Mesenchymal stem cell (in vitro differentiated cells and primary cell): ENCODE measurements around the gene RAB7A.
A peak's percentile ranks its signal among the peaks of the same experiment; 100 is the strongest.

Experiments used
- DNase-seq: peaks from one replicate; pipeline ENCODE4 v3.0.0-alpha.2; 2013
- H2AFZ ChIP-seq: one replicate; pipeline ENCODE4 v1.6.1; 2013; ENCODE audit warnings: low read depth, mild to moderate bottlenecking, control low read depth, inconsistent platforms, low read length, moderate library complexity
- H2AK5ac ChIP-seq: 2 replicates; pipeline ENCODE4 v1.6.1; 2013; ENCODE audit warnings: low read length, moderate library complexity, mild to moderate bottlenecking, inconsistent platforms; ENCODE audit not compliant: severe bottlenecking
- H2BK120ac ChIP-seq: one replicate; pipeline ENCODE4 v1.6.1; 2013; ENCODE audit warnings: low read depth, mild to moderate bottlenecking, inconsistent platforms, low read length, moderate library complexity
- H2BK12ac ChIP-seq, 2 experiments: one replicate each; pipeline ENCODE4 v1.6.1; 2013; ENCODE audit warnings: inconsistent platforms in 2 of 2, low read length in 2 of 2, mild to moderate bottlenecking in 2 of 2, moderate library complexity in 2 of 2, control low read depth in 1 of 2
- H2BK15ac ChIP-seq: one replicate; pipeline ENCODE4 v1.6.1; 2013; ENCODE audit warnings: mild to moderate bottlenecking, low read depth, inconsistent platforms; ENCODE audit not compliant: poor library complexity, severe bottlenecking
- H2BK5ac ChIP-seq: 2 replicates; pipeline ENCODE4 v1.6.1; 2013; ENCODE audit warnings: low read depth, mild to moderate bottlenecking, low read length, control low read depth, inconsistent platforms; ENCODE audit not compliant: poor library complexity, severe bottlenecking
- H3K14ac ChIP-seq, 2 experiments: one replicate each; pipeline ENCODE4 v1.6.1; 2013; ENCODE audit warnings: inconsistent platforms in 2 of 2, low read length in 2 of 2, control low read depth in 1 of 2, mild to moderate bottlenecking in 1 of 2, moderate library complexity in 1 of 2
- H3K18ac ChIP-seq, 2 experiments: one replicate each; pipeline ENCODE4 v1.6.1; 2013; ENCODE audit warnings: inconsistent platforms in 2 of 2, low read length in 2 of 2, control low read depth in 1 of 2, low read depth in 1 of 2, mild to moderate bottlenecking in 1 of 2
- H3K23ac ChIP-seq, 2 experiments: one replicate each; pipeline ENCODE4 v1.6.1; 2013; ENCODE audit warnings: inconsistent platforms in 2 of 2, low read length in 2 of 2, mild to moderate bottlenecking in 2 of 2, moderate library complexity in 2 of 2, control low read depth in 1 of 2
- H3K27ac ChIP-seq: 2 replicates; pipeline ENCODE4 v1.5.1; 2013; ENCODE audit warnings: mild to moderate bottlenecking, moderate library complexity, low read length, control low read depth, inconsistent platforms; ENCODE audit not compliant: poor library complexity, severe bottlenecking
- H3K27me3 ChIP-seq, 2 experiments: 2 replicates each; pipeline versions ENCODE4 v1.6.1 to v1.7.0; 2013; ENCODE audit warnings: low read length in 2 of 2, mild to moderate bottlenecking in 2 of 2, moderate library complexity in 2 of 2, control low read depth in 1 of 2, inconsistent platforms in 1 of 2; ENCODE audit not compliant: control insufficient read depth in 1 of 2, insufficient read depth in 1 of 2
- H3K36me3 ChIP-seq, 2 experiments: 2 replicates each; pipeline versions ENCODE4 v1.6.1 to v1.7.0; 2013; ENCODE audit warnings: low read length in 2 of 2, control low read depth in 1 of 2, inconsistent platforms in 1 of 2, low read depth in 1 of 2, mild to moderate bottlenecking in 1 of 2; ENCODE audit not compliant: insufficient read depth in 2 of 2, control insufficient read depth in 1 of 2
- H3K4ac ChIP-seq, 2 experiments: one replicate each; pipeline ENCODE4 v1.6.1; 2013; ENCODE audit warnings: inconsistent platforms in 2 of 2, low read length in 2 of 2, mild to moderate bottlenecking in 2 of 2, moderate library complexity in 2 of 2, control low read depth in 1 of 2, low read depth in 1 of 2
- H3K4me1 ChIP-seq: 2 replicates; pipeline ENCODE4 v1.6.1; 2013; ENCODE audit warnings: low read depth, low read length, control low read depth; ENCODE audit not compliant: control insufficient read depth, insufficient read depth
- H3K4me2 ChIP-seq: 2 replicates; pipeline ENCODE4 v1.6.1; 2013; ENCODE audit warnings: low read length, mild to moderate bottlenecking, inconsistent platforms; ENCODE audit not compliant: poor library complexity, severe bottlenecking
- H3K4me3 ChIP-seq, 2 experiments: 2 replicates each; pipeline versions ENCODE4 v1.5.1 to v1.7.0; 2013; ENCODE audit warnings: low read length in 2 of 2, mild to moderate bottlenecking in 2 of 2, control low read depth in 1 of 2, low read depth in 1 of 2; ENCODE audit not compliant: insufficient read depth in 1 of 2
- H3K79me1 ChIP-seq: replicated peaks from 2 replicates; pipeline ENCODE4 v1.6.1; 2013; ENCODE audit warnings: mild to moderate bottlenecking, control low read depth, low read length, inconsistent platforms; ENCODE audit not compliant: poor library complexity, severe bottlenecking
- H3K9ac ChIP-seq: 2 replicates; pipeline ENCODE4 v1.7.0; 2013; ENCODE audit warnings: mild to moderate bottlenecking, low read length, moderate library complexity
- H3K9me3 ChIP-seq: 2 replicates; pipeline ENCODE4 v1.7.0; 2013; ENCODE audit warnings: mild to moderate bottlenecking, low read length; ENCODE audit not compliant: control insufficient read depth
- H4K8ac ChIP-seq: one replicate; pipeline ENCODE4 v1.6.1; 2013; ENCODE audit warnings: inconsistent platforms, mild to moderate bottlenecking, low read length, moderate library complexity
- H4K91ac ChIP-seq: one replicate; pipeline ENCODE4 v1.6.1; 2013; ENCODE audit warnings: mild to moderate bottlenecking, low read length, inconsistent platforms
- WGBS: methylation state at CpG from one replicate; pipeline ENCODE4 v1.1.7; 2013; ENCODE audit warnings: mixed read lengths; 5-methylcytosine and 5-hydroxymethylcytosine counted together

Gene RAB7A

GRCh38 chr3:128841926-128842920 lies 116.2 kb downstream of the RAB7A start:
- H2BK12ac ChIP-seq = no peak overlapping the region
- no peak overlapping the region for H2BK120ac ChIP-seq
- WGBS = 85% methylated on average over 10 of the region's 10 CpGs
- H3K4ac ChIP-seq = no peak overlapping the region
- no peak overlapping the region for H3K23ac ChIP-seq
- H3K18ac ChIP-seq = no peak overlapping the region
- H2BK15ac ChIP-seq = no peak overlapping the region
- no peak overlapping the region for H2AK5ac ChIP-seq
- H2AFZ ChIP-seq = no peak overlapping the region
- H3K4me1 ChIP-seq = peaks cover 10% of the 10 kb centered on the region
- no peak overlapping the region for H2BK5ac ChIP-seq
- no peak overlapping the region for H3K27ac ChIP-seq
- H3K79me1 ChIP-seq = no peaks in the 10 kb centered on the region
- H3K9ac ChIP-seq = no peak overlapping the region
- H3K36me3 ChIP-seq = no peaks in the 10 kb centered on the region
- H3K4me2 ChIP-seq = no peak overlapping the region
- H3K27me3 ChIP-seq = no peaks in the 10 kb centered on the region
- no peaks in the 10 kb centered on the region for H3K9me3 ChIP-seq
- H3K4me3 ChIP-seq = no peak overlapping the region
- no peak overlapping the region for H4K91ac ChIP-seq
- DNase-seq = no peak
- no peak overlapping the region for H4K8ac ChIP-seq
- H3K14ac ChIP-seq = no peak overlapping the region

GRCh38 chr3:128844502-128844901 lies 118.5 kb downstream of the RAB7A start:
- WGBS = 84% methylated on average over 6 of the region's 6 CpGs
- H2BK12ac ChIP-seq = no peak overlapping the region
- no peak overlapping the region for H3K4me3 ChIP-seq
- H2BK120ac ChIP-seq = no peak overlapping the region
- no peak overlapping the region for H3K4me2 ChIP-seq
- no peak overlapping the region for H3K9ac ChIP-seq
- H4K8ac ChIP-seq = no peak overlapping the region
- no peak overlapping the region for H2AK5ac ChIP-seq
- H3K4ac ChIP-seq = no peak overlapping the region
- no peak overlapping the region for H3K23ac ChIP-seq
- H3K9me3 ChIP-seq = no peaks in the 10 kb centered on the region
- H3K36me3 ChIP-seq = no peaks in the 10 kb centered on the region
- peaks cover 10% of the 10 kb centered on the region for H3K4me1 ChIP-seq
- H2BK5ac ChIP-seq = no peak overlapping the region
- H3K79me1 ChIP-seq = no peaks in the 10 kb centered on the region
- no peak for DNase-seq
- no peak overlapping the region for H3K18ac ChIP-seq
- H4K91ac ChIP-seq = no peak overlapping the region
- no peak overlapping the region for H2BK15ac ChIP-seq
- H3K27me3 ChIP-seq = no peaks in the 10 kb centered on the region
- H3K27ac ChIP-seq = no peak overlapping the region
- H3K14ac ChIP-seq = no peak overlapping the region
- no peak overlapping the region for H2AFZ ChIP-seq

- Histone ChIP-seq H2BK120ac (no peak overlapping the region), H3K4me1 (peaks cover 10% of the 10 kb centered on the region), H4K91ac (no peak overlapping the region), H2BK5ac (no peak overlapping the region), H3K9ac (peak overlapping the region; percentile 71), H3K36me3 (no peaks in the 10 kb centered on the region), H3K4ac (no peak overlapping the region), H2BK12ac (no peak overlapping the region), H3K9me3 (no peaks in the 10 kb centered on the region), H3K27me3 (no peaks in the 10 kb centered on the region), H3K14ac (no peak overlapping the region), H2BK15ac (no peak overlapping the region), H2AK5ac (no peak overlapping the region), H2AFZ (peak overlapping the region; percentile 97), H3K27ac (no peak overlapping the region), H3K79me1 (no peaks in the 10 kb centered on the region), H3K4me3 (peak overlapping the region; percentile 32 to 67), H3K4me2 (peak overlapping the region; percentile 69), H4K8ac (no peak overlapping the region), H3K18ac (no peak overlapping the region), H3K23ac (no peak overlapping the region)
- DNase-seq = no peak
- 49% methylated on average over 14 of the region's 14 CpGs for WGBS
Observed at GRCh38 chr3:128845119-128845777, 119.3 kb downstream of the RAB7A start.
